Measurements from ENCODE around the gene GIMD1.
"Not testable (repeated sequence)": the region's sequence is repeated elsewhere in the genome, so short reads cannot be mapped to it uniquely, and the experiment has no call there.

Gene GIMD1

GRCh38 chr4:106351016-106351415 lies 17.6 kb downstream of the GIMD1 start:
- no peak for DNase-seq (ENCODE audit: low spot score)

DNA sequence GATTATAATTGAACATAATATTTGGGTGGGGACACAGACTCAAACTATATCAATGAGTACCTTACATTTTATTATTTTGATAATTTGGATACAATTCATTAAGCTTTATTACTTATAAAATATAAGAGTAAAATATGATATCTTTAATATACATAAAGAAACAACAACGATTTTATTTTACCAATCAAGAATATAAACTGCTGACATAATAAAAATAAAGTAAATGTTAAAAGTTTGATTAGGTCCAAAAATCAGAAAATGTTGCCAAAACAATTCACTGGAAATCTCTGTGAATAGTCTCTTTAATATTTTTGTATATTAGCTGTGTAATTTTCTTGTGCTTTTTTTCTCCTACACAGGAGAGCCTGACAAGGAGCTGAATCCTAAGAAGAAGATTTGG lies 21.4 kb downstream of the GIMD1 start:
- DNase-seq (ENCODE audit: low spot score) = no peak

DNA sequence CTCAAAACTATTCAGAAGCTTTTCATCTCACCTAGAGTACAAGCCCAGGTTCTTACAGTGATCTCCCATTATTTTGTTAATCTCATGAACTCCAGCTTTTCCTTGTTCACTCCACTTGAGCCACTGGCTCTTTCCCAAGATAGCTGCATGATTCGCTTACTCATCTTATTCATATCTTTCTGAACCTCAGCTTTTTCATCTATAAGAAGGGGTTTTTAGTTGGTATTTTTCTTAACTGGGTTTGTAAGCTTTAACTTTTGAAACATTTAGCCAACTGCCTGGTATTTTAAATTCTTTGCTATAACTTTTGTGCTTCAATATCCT lies 24.0 kb downstream of the GIMD1 start:
- DNase-seq (ENCODE audit: low spot score) = no peak

GRCh38 chr4:106343865-106344646 lies 24.5 kb downstream of the GIMD1 start:
- no peak for DNase-seq (ENCODE audit: low spot score)

DNA sequence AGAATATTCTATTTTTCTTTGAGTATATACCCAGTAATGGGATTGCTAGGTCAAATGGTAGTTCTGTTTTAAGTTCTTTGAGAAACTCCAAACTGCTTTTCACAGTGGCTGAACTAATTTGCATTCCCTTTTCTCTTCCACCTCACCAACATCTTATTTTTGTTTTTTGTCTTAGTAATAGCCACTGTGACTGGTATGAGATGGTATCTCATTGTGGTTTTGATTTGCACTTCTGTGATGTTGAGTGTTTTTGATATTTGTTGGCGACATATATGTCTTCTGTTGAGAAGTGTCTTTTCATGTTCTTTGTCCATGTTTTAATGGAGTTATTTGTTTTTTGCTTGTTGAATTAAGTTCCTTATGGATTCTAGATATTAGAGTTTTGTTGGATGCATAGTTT lies 27.8 kb downstream of the GIMD1 start:
- no peak for DNase-seq (ENCODE audit: low spot score)

DNA sequence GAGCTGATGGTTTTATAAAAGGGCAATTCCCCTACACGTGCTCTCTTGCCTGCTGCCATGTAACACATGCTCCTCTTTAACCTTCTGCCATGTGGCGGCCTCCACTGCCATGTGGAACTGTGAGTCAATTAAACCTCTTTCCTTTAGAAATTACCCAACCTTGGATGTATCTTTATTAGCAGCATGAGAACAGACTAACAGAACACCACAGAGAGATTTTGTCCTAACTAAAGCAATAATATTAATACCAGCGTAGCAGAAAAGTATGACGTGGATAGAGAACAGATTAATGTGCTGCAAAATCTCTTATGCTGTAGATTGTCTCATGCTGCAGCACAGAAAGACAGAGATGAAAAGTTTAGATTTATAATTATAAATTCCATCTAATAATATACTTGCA lies 29.1 kb downstream of the GIMD1 start:
- no peak for DNase-seq (ENCODE audit: low spot score)

- no peak for DNase-seq (ENCODE audit: low spot score)
These were observed 29.9 kb downstream of the GIMD1 start for GRCh38 chr4:106338671-106339070.

- DNase-seq (ENCODE audit: low spot score) = no peak
These were observed 30.7 kb downstream of the GIMD1 start for GRCh38 chr4:106337916-106338315.

DNA sequence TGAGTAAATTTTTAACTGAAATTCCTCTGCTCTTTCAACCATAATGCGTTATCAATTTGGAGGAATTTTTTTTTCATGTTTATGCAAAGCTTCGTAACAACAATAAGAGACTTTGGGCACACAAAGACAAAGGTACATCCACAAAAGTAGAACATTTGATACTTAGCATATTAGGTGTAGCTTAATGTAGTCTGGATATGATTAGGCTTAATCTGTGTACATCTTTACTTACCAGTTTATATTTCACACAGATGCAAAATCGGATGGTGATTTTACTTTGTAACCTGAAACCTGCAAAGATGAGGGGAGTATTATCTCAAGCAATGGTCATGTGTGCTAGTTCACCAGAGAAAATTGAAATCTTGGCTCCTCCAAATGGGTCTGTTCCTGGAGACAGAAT lies 32.0 kb downstream of the GIMD1 start:
- no peak for DNase-seq (ENCODE audit: low spot score)

- DNase-seq (ENCODE audit: low spot score) = no peak
These were observed 33.7 kb downstream of the GIMD1 start for GRCh38 chr4:106334741-106335470.

- DNase-seq (ENCODE audit: low spot score) = no peak
These were observed 35.4 kb downstream of the GIMD1 start for GRCh38 chr4:106333186-106333585.

- peak; percentile 10 for DNase-seq (ENCODE audit: low spot score)
These were observed 39.4 kb downstream of the GIMD1 start for GRCh38 chr4:106329041-106329618.

- no peak for DNase-seq (ENCODE audit: low spot score)
These were observed 42.8 kb downstream of the GIMD1 start for GRCh38 chr4:106325800-106326199.

- no peak for DNase-seq (ENCODE audit: low spot score)
These were observed 45.5 kb downstream of the GIMD1 start for GRCh38 chr4:106323119-106323518.

- not testable (repeated sequence) for DNase-seq (ENCODE audit: low spot score)
These were observed 46.8 kb downstream of the GIMD1 start for GRCh38 chr4:106321814-106322213.

DNA sequence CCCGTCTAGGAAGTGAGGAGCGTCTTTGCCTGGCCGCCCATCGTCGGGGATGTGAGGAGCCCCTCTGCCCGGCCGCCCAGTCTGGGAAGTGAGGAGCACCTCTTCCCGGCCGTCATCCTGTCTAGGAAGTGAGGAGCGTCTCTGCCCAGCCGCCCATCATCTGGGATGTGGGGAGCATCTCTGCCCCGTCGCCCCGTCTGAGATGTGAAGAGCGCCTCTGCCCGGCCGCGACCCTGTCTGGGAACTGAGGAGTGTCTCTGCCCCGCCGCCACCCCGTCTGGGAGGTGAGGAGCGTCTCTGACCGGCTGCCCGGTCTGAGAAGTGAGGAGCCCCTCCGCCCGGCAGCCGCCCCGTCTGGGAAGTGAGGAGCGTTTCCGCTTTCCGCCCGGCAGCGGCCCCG lies 47.4 kb downstream of the GIMD1 start:
- DNase-seq (ENCODE audit: low spot score) = not testable (repeated sequence)

- DNase-seq (ENCODE audit: low spot score) = no peak
These were observed 48.3 kb downstream of the GIMD1 start for GRCh38 chr4:106320235-106320634.

DNA sequence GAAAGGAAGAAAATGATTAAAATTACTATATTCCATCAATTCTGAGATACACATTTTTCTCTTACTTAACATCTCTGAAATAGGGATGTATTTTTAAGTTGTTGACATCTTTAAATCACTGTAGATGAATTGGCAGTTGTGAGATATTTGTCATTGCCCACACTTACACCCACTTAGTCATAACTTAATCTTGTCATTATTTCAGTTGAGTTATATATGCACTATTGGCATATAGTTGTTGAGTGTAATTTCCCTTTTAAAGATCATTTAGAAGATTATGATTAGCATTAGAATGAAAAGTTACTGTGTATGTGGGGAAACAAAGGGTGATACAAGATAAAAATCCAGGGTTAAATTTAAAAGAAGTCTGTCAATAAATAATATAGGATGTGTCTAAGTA lies 50.1 kb downstream of the GIMD1 start:
- DNase-seq (ENCODE audit: low spot score) = no peak

DNA sequence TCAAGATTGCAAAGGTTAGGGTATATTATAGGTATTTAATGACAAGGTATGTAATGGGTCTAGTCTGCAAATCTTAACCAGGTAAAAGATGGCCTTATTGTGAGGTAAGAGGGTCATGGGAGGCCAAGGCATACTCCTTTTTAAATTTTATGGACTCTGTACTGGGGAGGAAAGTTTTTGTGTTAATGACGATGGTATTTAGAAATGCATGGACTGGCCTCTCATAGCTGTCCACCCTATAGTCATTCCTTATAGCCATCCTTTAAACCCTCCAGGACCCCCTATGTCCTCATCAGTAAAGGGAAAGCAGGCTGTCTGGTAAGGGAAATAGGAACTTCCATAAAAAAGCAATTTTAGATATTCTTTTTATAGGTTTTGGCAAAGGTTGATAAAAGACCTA lies 50.8 kb downstream of the GIMD1 start:
- DNase-seq (ENCODE audit: low spot score) = no peak

GRCh38 chr4:106316773-106317409 lies 51.7 kb downstream of the GIMD1 start:
- DNase-seq (ENCODE audit: low spot score) = no peak

- DNase-seq (ENCODE audit: low spot score) = peak; percentile 95
These were observed 52.4 kb downstream of the GIMD1 start, which contains the start of the genes AIMP1 and TBCK for GRCh38 chr4:106315968-106316772. Gene AIMP1, plus strand, starts transcription at chr4:106316550. Its CDS starts 8,460 bp downstream, at chr4:106325010. Gene TBCK, minus strand, starts transcription at chr4:106316209. Its CDS starts 7,249 bp downstream, at chr4:106308960.

DNA sequence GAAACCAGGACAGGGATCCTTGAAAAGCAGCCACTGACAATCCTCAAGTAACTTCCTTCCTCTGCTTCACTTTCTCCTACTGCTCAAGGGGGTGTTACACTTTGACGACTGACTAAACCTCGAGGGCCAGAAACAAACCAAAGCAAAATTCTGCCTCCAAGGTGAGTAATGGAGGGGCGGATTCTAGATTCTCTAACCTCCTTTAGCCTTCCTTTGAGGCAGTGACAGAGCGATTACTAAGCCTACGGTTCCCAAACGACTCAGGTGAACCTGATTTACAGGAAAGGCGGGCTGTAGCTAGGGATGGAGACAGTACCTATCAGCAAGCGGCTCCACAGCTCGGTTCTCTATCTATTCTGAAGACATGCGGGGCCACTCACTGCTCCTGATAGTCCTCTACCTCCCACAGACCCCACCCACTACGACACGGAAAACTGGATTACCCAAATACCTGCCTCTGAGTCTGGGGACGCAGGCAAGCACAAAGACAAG lies 53.1 kb downstream of the GIMD1 start:
- DNase-seq (ENCODE audit: low spot score) = no peak
